Esophagus (tissue), 2 donors: ENCODE data around the gene TTC28. TPM values are rescaled to one million over a fixed set of nuclear protein-coding genes. Genes with fewer than 3 reads are reported as not detected.

ENCODE experiments used
- H3K27ac ChIP-seq, 2 donors: one replicate each; pipeline ENCODE4 v1.5.1; 2013; ENCODE audit warnings: low read depth in 2 of 2, mild to moderate bottlenecking in 2 of 2, inconsistent platforms in 1 of 2, low read length in 1 of 2, moderate library complexity in 1 of 2
- H3K27me3 ChIP-seq, 2 donors: one replicate each; pipeline ENCODE4 v1.6.1; 2013; ENCODE audit warnings: low read length in 2 of 2, control low read depth in 1 of 2, mild to moderate bottlenecking in 1 of 2; ENCODE audit not compliant: insufficient read depth in 2 of 2, control insufficient read depth in 1 of 2
- H3K36me3 ChIP-seq, 2 donors: one replicate each; pipeline ENCODE4 v1.6.1; 2013; ENCODE audit warnings: low read length in 1 of 2; ENCODE audit not compliant: control insufficient read depth in 2 of 2, insufficient read depth in 2 of 2
- H3K4me1 ChIP-seq, 2 donors: one replicate each; pipeline ENCODE4 v1.6.1; 2013; ENCODE audit warnings: low read length in 1 of 2; ENCODE audit not compliant: control insufficient read depth in 2 of 2, insufficient read depth in 2 of 2
- H3K4me3 ChIP-seq, 2 donors: one replicate each; pipeline ENCODE4 v1.5.1; 2013; ENCODE audit warnings: low read length in 2 of 2, mild to moderate bottlenecking in 2 of 2, low read depth in 1 of 2, moderate library complexity in 1 of 2
- H3K9me3 ChIP-seq, 2 donors: one replicate each; pipeline ENCODE4 v1.6.1; 2013; ENCODE audit warnings: mild to moderate bottlenecking in 2 of 2, low read depth in 1 of 2, low read length in 1 of 2, moderate library complexity in 1 of 2; ENCODE audit not compliant: control insufficient read depth in 2 of 2, insufficient read depth in 1 of 2
- WGBS, 2 donors: extraction: QIAGEN DNeasy Blood & Tissue Kit; methylation state at CpG; one replicate each; pipeline ENCODE4 v1.1.7; 2013; 5-methylcytosine and 5-hydroxymethylcytosine counted together
- polyA plus RNA-seq, 2 donors: library from polyadenylated mRNA; stranded (reverse); fragments of 200-250 nt; gene quantifications; one replicate each; pipeline ENCODE4 v1.2.3, GENCODE V29; 2013
- donor health status: healthy with polysubstance abuse.
- donor health status: Bipolar disorder and iron deficiency.

The TTC28 gene
- polyA plus RNA-seq, 2 donors, result 1.4 to 2.6 TPM

DNA sequence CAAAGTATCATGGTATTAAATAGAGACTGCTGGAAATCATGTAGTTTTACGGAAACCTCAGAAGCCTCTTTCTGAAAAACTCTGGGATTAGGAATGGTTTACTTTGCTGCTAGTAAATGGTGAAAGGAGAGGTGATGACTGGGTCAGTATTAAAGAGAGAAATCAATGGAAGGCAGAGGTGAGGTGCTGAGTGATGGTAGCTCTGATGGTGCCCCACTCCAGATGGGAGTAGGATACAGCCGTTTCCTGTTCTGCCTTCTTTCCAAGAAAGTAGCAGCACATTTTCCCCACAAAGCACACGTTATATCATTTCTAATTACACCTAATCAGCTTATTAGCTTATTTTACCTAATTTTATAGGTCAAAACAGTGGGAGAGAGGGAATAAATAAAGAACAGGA, 493.0 kb downstream of the TTC28 start:
- 83 to 84% methylated on average over 3 of the region's 3 CpGs for WGBS, 2 donors
- Histone ChIP-seq H3K9me3 (no peaks in the 10 kb centered on the region), H3K36me3 (peaks cover 0 to 2% of the 10 kb centered on the region in 2 donors), H3K27me3 (no peaks in the 10 kb centered on the region), H3K4me1 (no peaks in the 10 kb centered on the region), H3K27ac (no peak overlapping the region), H3K4me3 (no peak overlapping the region)

DNA sequence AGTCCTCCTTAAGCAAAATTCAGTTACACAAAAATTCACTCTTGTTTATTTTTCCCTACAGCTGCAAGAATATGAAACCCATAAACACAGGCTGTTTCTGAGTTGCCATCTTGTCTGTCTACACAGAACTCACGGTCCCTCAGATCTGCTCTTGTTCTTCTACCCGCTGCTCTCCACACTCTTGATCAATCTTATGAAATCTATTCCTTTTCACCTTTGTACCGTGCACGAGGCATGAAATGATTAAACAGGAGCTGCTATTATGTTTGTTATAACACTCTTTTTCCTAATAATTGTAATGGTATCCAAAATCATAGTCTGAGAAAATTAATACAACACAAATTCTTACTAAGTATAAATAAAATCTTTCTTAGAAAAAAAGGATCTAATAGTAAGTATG, 494.5 kb downstream of the TTC28 start:
- no peak overlapping the region for H3K27ac ChIP-seq
- no peaks in the 10 kb centered on the region for H3K27me3 ChIP-seq
- H3K36me3 ChIP-seq, result peaks cover 0 to 2% of the 10 kb centered on the region in 2 donors
- H3K9me3 ChIP-seq, result no peaks in the 10 kb centered on the region
- no peak overlapping the region for H3K4me3 ChIP-seq
- no peaks in the 10 kb centered on the region for H3K4me1 ChIP-seq
- 85 to 95% methylated on average over 4 of the region's 4 CpGs for WGBS, 2 donors

DNA sequence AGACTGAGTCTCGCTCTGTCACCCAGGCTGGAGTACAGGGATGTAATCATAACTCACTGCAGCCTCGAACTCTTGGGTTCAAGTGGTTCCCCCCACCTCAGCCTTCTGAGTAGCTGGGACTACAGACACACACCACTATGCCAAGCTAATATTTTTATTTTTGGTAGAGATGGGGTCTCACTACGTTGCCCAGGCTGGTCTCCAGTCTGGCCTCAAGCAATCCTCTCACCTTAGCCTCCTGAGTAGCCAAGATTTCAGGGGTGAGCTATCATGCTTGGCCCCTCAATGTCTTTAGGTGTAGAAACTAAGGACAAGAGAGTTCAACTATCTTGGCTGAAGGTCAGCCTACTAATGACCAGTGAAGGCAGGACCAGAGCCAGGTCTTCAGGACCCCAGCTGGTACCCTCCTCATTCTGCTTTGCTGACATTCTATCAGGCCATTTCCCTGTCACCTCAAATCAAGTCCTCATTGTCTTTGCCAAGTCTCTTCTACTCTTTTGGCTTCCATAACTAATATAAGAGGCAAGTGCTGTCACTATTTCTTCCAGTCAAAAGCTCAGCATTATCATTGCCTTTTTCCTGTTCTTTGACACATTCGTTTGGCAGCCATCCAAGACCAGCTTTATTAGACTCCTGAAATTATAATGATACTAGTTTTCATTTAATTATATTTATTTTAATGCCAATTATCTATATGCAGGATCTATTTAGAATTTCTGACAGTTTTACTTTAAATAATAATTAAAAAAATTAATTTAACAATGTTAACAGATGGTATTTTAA, 496.4 kb downstream of the TTC28 start:
- no peaks in the 10 kb centered on the region for H3K9me3 ChIP-seq
- 69% methylated on average over 4 of the region's 4 CpGs for WGBS, 2 donors
- no peak overlapping the region for H3K4me3 ChIP-seq
- no peaks in the 10 kb centered on the region for H3K36me3 ChIP-seq
- H3K4me1 ChIP-seq, result no peaks in the 10 kb centered on the region
- H3K27me3 ChIP-seq, result no peaks in the 10 kb centered on the region
- no peak overlapping the region for H3K27ac ChIP-seq

DNA sequence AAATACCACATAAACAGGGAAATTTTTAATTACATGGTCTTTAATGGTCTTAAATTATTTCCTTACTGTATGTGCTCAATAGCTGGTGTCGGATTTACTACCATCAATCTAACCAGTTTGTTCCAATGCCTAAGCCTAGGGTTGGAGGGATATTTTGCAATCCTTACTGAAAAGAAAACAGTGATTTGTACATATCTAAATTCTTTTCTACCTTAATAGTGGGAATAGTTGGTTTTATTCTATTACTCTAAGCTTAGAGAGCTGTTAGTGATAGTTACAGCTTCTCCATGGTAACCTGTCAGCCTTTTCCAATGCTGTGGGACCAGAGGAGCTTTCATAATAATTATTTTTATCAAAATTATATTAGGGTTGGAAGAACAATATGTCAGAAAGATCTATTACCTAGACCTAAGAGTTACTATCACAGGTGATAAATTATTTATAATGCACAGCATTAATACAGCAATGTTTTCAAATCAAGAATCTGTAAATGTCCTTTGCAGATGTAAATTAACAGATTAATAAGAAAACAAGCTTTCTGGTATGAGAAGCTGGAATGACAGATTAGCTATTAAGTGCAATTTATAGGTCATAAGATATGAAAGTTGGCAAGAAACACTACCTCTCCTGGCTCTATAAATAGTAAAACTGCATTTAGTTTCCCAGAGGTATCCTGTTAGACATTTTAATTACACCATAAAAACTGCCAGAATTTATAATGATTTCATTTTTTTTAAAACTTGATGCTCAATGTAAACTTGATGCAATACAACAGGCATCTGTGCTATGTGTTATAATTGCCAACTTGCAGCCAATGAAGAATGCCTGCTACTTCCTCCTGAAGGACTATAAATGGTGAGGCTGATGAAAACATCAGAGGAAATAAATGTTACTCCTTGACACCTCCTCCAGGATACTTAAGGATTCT, 498.6 kb downstream of the TTC28 start:
- 79 to 95% methylated on average over 1 of the region's 1 CpG for WGBS, 2 donors
- Histone ChIP-seq H3K27ac (no peak overlapping the region), H3K9me3 (no peaks in the 10 kb centered on the region), H3K4me3 (no peak overlapping the region), H3K4me1 (no peaks in the 10 kb centered on the region), H3K27me3 (no peaks in the 10 kb centered on the region), H3K36me3 (no peaks in the 10 kb centered on the region)

DNA sequence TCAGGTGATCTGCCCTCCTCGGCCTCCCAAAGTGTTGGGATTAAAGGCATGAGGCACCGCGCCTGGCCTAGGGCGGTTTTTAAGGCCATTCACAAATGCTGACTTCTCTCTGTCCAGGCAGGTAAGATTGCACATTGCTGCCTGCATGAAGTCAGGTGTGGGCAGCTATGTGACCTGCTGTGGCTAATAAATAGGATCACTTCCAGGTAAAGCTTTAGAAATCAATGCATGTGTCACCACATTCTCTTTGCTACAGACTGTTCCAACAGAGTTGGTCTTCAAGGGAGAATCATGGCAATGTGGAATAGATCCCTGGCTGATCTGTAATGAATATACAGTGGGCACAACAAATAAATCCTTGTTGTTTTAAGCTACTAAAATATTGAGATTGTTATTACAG, 500.2 kb downstream of the TTC28 start:
- H3K9me3 ChIP-seq, result no peaks in the 10 kb centered on the region
- 81 to 85% methylated on average over 4 of the region's 4 CpGs for WGBS, 2 donors
- no peak overlapping the region for H3K27ac ChIP-seq
- H3K36me3 ChIP-seq, result no peaks in the 10 kb centered on the region
- no peaks in the 10 kb centered on the region for H3K27me3 ChIP-seq
- H3K4me3 ChIP-seq, result no peak overlapping the region
- H3K4me1 ChIP-seq, result no peaks in the 10 kb centered on the region

DNA sequence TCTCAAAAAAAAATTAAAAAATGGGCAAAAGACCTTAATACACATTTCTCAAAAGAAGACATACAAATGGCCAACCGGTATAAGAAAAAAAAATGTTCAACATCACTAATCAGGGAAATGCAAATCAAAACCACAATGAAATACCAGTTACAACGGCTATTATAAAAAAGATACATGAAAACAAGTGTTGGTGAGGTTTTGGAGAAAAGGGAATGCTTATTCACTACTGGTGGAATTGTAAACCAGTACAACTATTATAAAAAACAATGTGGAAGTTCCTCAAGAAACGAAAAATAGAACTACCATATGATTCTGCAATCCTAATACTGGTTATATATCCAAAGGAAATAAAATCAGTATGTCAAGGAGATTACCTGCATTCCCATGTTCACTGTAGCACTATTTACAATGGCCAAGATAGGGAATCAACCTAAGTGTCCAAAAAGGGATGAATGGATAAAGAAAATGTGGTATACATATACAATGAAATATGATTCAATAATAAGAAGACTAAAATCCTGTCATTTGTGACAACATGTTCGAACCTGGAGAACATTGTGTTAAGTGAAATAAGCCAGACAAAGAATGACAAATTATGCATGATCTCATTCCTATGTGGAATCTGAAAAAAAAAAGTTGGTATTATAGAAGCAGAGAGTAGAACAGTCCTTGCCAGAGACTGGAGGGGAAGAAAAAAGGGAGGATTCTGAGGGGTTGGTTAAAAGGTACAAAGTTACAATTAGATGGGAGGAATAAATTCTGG, 503.7 kb downstream of the TTC28 start:
- H3K36me3 ChIP-seq, result no peaks in the 10 kb centered on the region
- H3K27me3 ChIP-seq, result no peaks in the 10 kb centered on the region
- H3K27ac ChIP-seq, result no peak overlapping the region
- no peaks in the 10 kb centered on the region for H3K9me3 ChIP-seq
- H3K4me3 ChIP-seq, result no peak overlapping the region
- WGBS, 2 donors, result 77 to 88% methylated on average over 4 of the region's 4 CpGs
- H3K4me1 ChIP-seq, result no peaks in the 10 kb centered on the region

DNA sequence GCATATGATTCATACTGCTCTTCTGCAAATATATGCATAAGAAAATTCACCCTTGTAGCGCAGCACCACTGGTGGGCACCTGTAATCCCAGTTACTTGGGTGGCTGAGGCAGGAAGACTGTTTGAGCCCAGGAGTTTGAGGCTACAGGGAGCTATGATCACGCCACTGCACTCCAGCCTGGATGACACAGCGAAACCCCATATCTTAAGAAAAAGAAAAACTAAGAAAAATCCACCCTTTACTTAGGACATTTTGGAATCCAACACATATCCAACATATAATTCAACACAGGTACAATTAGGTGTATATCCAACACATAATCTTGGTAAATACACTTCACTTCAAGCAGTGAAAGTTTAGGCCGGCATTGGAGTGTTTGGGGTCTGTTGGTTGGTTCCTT, 505.1 kb downstream of the TTC28 start:
- Histone ChIP-seq H3K4me3 (no peak overlapping the region), H3K27ac (no peak overlapping the region), H3K36me3 (no peaks in the 10 kb centered on the region), H3K9me3 (no peaks in the 10 kb centered on the region), H3K4me1 (no peaks in the 10 kb centered on the region), H3K27me3 (no peaks in the 10 kb centered on the region)
- WGBS, 2 donors, result 96 to 97% methylated on average over 4 of the region's 4 CpGs

DNA sequence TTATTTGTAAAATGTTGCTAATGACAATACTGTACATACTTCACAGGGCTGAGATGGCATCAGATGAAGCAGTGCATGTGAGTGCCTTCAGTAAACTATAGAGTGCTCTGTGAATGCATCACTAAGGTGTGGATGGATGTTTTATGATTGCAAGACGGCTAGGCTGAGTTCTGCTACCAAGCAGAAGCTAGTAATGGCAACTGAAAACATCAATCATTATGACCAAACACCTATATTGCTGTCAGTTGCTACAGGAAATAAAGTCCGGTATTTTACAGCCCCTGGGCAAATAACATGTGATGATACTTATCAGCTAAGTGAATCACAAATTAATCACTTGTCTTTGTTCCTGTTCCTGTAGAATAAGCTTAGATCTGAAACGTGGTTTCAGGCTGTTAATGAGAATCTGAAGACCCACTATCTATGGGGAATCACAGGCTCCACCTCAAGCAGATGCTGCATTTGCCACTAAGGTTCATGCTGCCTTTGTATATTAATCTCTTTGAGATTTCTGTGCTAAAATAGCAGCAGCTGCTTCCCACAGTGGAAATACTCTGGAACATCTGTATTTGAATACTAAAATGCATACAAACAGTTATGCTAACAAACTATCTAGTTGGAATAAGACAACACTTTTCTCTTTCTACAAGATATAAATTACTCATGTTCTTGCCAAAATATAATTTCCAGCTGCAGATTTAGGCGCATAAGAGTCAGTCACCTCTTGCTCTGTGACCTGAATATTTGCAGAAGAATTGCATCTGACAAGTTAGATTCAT, 506.6 kb downstream of the TTC28 start:
- Histone ChIP-seq H3K36me3 (no peaks in the 10 kb centered on the region), H3K27me3 (no peaks in the 10 kb centered on the region), H3K27ac (no peak overlapping the region), H3K4me1 (no peaks in the 10 kb centered on the region), H3K9me3 (no peaks in the 10 kb centered on the region), H3K4me3 (no peak overlapping the region)
- 42% methylated on average over 4 of the region's 4 CpGs for WGBS, 2 donors

DNA sequence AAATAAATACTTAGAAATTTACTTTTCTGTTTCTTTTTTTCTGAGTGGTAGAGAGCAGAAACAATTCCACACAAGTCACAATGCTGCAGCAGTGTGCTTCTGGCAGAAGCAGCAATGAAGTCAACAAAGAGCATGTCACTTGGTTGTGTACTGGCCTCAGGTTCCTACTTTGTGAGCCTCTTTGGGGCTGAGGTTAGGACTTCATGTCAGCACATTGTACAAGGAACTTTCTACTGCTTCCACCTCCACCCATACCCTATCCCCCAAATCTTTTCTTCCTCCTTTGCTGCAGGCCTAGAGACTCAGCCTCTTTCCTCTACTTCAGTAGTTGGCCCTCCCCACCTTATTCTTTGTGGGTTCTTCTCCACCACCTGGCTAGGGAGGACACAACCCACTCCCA, 507.9 kb downstream of the TTC28 start:
- Histone ChIP-seq H3K4me1 (no peaks in the 10 kb centered on the region), H3K27me3 (no peaks in the 10 kb centered on the region), H3K9me3 (no peaks in the 10 kb centered on the region), H3K4me3 (no peak overlapping the region), H3K27ac (no peak overlapping the region), H3K36me3 (no peaks in the 10 kb centered on the region)
